HCT116 (cell line): Measurements from ENCODE around the gene SPR.

Source experiments
- EZH2 ChIP-seq: fragments of 200-600 bp; sonication (generic); IDR thresholded peaks from 2 replicates; pipeline ENCODE4 v1.6.1; 2017; ENCODE audit warnings: antibody characterized with exemption, mixed run types
- POLR2A ChIP-seq: IDR thresholded peaks from 2 replicates; pipeline ENCODE4 v1.7.0; 2011; ENCODE audit warnings: borderline replicate concordance; ENCODE audit not compliant: insufficient read depth, insufficient read length; ENCODE audit errors: extremely low read depth
- TF ChIP-seq, protein P1 (sequence below), 3 experiments: fragments of 200-600 bp in 1 of 3; sonication (generic) in 1 of 3; IDR thresholded peaks in 2 of 3; conservative IDR thresholded peaks in 1 of 3; 2 replicates each; pipeline ENCODE4 v1.5.1; 2012 to 2017; ENCODE audit warnings: low read depth in 2 of 3, low read length in 2 of 3, antibody characterized with exemption in 1 of 3, borderline replicate concordance in 1 of 3, control low read depth in 1 of 3, mild to moderate bottlenecking in 1 of 3, mixed read lengths in 1 of 3, mixed run types in 1 of 3, moderate library complexity in 1 of 3; ENCODE audit not compliant: insufficient read depth in 1 of 3
- TF ChIP-seq, protein P2 (sequence below): IDR thresholded peaks from 2 replicates; pipeline ENCODE4 v1.6.1; 2012

DNA sequence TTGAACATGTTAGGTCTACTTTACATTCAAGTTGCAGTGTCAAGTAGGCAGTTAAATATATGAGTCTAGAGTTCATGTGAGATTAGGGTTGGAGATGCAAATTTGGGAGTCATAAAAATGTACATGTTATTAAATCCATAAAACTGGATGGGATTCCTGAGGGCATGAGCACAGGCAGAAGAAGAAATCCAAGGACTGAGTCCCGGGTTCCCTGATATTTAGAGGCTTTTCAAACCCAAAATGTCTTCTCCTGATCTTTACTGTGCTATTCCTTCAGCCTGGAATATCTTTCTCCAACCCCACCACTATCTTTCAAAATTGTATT lies 38.1 kb upstream of the SPR start:
- TF ChIP-seq, protein P1, sequence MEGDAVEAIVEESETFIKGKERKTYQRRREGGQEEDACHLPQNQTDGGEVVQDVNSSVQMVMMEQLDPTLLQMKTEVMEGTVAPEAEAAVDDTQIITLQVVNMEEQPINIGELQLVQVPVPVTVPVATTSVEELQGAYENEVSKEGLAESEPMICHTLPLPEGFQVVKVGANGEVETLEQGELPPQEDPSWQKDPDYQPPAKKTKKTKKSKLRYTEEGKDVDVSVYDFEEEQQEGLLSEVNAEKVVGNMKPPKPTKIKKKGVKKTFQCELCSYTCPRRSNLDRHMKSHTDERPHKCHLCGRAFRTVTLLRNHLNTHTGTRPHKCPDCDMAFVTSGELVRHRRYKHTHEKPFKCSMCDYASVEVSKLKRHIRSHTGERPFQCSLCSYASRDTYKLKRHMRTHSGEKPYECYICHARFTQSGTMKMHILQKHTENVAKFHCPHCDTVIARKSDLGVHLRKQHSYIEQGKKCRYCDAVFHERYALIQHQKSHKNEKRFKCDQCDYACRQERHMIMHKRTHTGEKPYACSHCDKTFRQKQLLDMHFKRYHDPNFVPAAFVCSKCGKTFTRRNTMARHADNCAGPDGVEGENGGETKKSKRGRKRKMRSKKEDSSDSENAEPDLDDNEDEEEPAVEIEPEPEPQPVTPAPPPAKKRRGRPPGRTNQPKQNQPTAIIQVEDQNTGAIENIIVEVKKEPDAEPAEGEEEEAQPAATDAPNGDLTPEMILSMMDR (IDR thresholded peaks at IDR 0.05 in 2 of 3, conservative IDR thresholded peaks at IDR 0.05 in 1 of 3; ENCODE audit: borderline replicate concordance in 1 of 3, insufficient read depth in 1 of 3, low read depth in 2 of 3, low read length in 2 of 3), result no peak
- TF ChIP-seq, protein P2, sequence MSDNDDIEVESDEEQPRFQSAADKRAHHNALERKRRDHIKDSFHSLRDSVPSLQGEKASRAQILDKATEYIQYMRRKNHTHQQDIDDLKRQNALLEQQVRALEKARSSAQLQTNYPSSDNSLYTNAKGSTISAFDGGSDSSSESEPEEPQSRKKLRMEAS, result no peak
- TF ChIP-seq POLR2A (no peak), EZH2 (no peak)
